ENCODE measurements around the gene TCEA3.

TCEA3 gene

GRCh38 chr1:23400324-23401114, 24.0 kb downstream of the TCEA3 start:
- no peak for TF ChIP-seq TAF1 (IDR thresholded peaks at IDR 0.05; ENCODE audit: low read depth, low read length)
- TF ChIP-seq PAX5 (IDR thresholded peaks at IDR 0.05; ENCODE audit: insufficient read depth, low read length, severe bottlenecking) = no peak
- TF ChIP-seq POLR2A (IDR thresholded peaks at IDR 0.05; ENCODE audit: low read depth, low read length) = no peak
- no peak for TF ChIP-seq POU2F2 (IDR thresholded peaks at IDR 0.05; ENCODE audit: low read depth, low read length)
- no peak for TF ChIP-seq POLR2AphosphoS5 (IDR thresholded peaks at IDR 0.05; ENCODE audit: low read depth, low read length)
- TF ChIP-seq SPI1 (IDR thresholded peaks at IDR 0.05; ENCODE audit: low read depth, low read length) = no peak
- FAIRE-seq = no peak
- no peak for DNase-seq (ENCODE audit: insufficient read length, low spot score)

GRCh38 chr1:23399229-23399628, 25.3 kb downstream of the TCEA3 start:
- TF ChIP-seq TAF1 (IDR thresholded peaks at IDR 0.05; ENCODE audit: low read depth, low read length) = no peak
- TF ChIP-seq POLR2A (IDR thresholded peaks at IDR 0.05; ENCODE audit: low read depth, low read length) = no peak
- no peak for TF ChIP-seq POU2F2 (IDR thresholded peaks at IDR 0.05; ENCODE audit: low read depth, low read length)
- TF ChIP-seq POLR2AphosphoS5 (IDR thresholded peaks at IDR 0.05; ENCODE audit: low read depth, low read length) = no peak
- TF ChIP-seq PAX5 (IDR thresholded peaks at IDR 0.05; ENCODE audit: insufficient read depth, low read length, severe bottlenecking) = no peak
- TF ChIP-seq SPI1 (IDR thresholded peaks at IDR 0.05; ENCODE audit: low read depth, low read length) = no peak
- FAIRE-seq = no peak

DNA sequence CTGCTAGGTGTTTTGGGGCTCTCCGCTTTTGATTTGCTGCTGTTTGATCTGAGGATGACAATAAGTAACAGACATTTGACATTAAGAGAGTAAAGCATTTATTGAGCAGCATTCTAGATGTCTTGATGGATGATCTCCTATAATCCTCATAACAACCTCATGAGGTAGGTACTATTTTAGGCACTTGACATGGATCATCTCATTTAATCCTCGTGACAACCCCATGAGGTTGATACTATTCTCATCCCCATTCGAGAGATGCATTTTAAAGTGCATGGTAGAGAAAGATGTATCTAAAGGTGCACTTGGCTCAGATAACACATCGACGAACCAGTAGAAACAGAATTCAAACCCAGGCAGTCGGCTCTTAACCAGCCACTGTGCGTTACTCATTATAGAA, 26.6 kb downstream of the TCEA3 start:
- DNase-seq (ENCODE audit: insufficient read length, low spot score) = no peak

More at GRCh38 chr1:23399229-23399628, 25.3 kb downstream of the TCEA3 start:
- no peak for DNase-seq (ENCODE audit: insufficient read length, low spot score)

GRCh38 chr1:23396380-23396779, 28.2 kb downstream of the TCEA3 start:
- no peak for FAIRE-seq
- no peak for DNase-seq (ENCODE audit: insufficient read length, low spot score)
- TF ChIP-seq POU2F2 (IDR thresholded peaks at IDR 0.05; ENCODE audit: low read depth, low read length) (no peak), POLR2AphosphoS5 (IDR thresholded peaks at IDR 0.05; ENCODE audit: low read depth, low read length) (no peak)

More for the DNA sequence above, 26.6 kb downstream of the TCEA3 start:
- no peak for TF ChIP-seq PAX5 (IDR thresholded peaks at IDR 0.05; ENCODE audit: insufficient read depth, low read length, severe bottlenecking)
- TF ChIP-seq TAF1 (IDR thresholded peaks at IDR 0.05; ENCODE audit: low read depth, low read length) = no peak
- TF ChIP-seq SPI1 (IDR thresholded peaks at IDR 0.05; ENCODE audit: low read depth, low read length) = no peak
- TF ChIP-seq POU2F2 (IDR thresholded peaks at IDR 0.05; ENCODE audit: low read depth, low read length) = no peak
- no peak for TF ChIP-seq POLR2A (IDR thresholded peaks at IDR 0.05; ENCODE audit: low read depth, low read length)
- TF ChIP-seq POLR2AphosphoS5 (IDR thresholded peaks at IDR 0.05; ENCODE audit: low read depth, low read length) = no peak
- FAIRE-seq = no peak

GRCh38 chr1:23395849-23396248, 28.7 kb downstream of the TCEA3 start:
- DNase-seq (ENCODE audit: insufficient read length, low spot score) (no peak), FAIRE-seq (no peak)
- TF ChIP-seq SPI1 (IDR thresholded peaks at IDR 0.05; ENCODE audit: low read depth, low read length) (no peak), POU2F2 (IDR thresholded peaks at IDR 0.05; ENCODE audit: low read depth, low read length) (no peak), POLR2A (IDR thresholded peaks at IDR 0.05; ENCODE audit: low read depth, low read length) (no peak), POLR2AphosphoS5 (IDR thresholded peaks at IDR 0.05; ENCODE audit: low read depth, low read length) (no peak), TAF1 (IDR thresholded peaks at IDR 0.05; ENCODE audit: low read depth, low read length) (no peak), PAX5 (IDR thresholded peaks at IDR 0.05; ENCODE audit: insufficient read depth, low read length, severe bottlenecking) (no peak)

DNA sequence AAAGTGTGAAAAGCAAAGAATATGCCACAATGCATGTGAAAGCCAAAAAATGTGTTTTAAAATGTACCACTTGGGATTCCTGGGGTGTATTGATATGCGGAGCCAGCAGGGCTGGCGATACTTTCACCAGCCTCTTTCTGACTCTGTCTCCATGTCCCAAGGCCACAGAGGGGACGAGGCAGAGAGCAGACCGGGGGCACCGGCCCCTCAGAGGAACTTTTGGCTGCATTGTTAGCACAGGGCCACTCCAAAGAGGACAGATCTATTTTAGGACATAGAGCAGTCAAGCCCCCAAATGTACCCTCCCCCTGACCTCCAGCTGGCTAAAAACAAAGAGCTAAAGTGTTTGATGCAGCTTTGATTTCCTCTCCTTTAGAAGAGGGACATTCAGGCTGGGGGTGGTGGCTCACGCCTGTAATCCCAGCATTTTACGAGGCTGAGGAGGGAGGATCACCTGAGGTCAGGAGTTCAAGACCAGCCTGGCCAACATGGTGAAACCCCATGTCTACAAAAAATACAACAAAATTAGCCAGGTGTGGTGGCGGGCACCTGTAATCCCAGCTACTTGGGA, 29.3 kb downstream of the TCEA3 start:
- FAIRE-seq (no peak), DNase-seq (ENCODE audit: insufficient read length, low spot score) (no peak)
- TF ChIP-seq POLR2AphosphoS5 (IDR thresholded peaks at IDR 0.05; ENCODE audit: low read depth, low read length) = no peak
- no peak for TF ChIP-seq SPI1 (IDR thresholded peaks at IDR 0.05; ENCODE audit: low read depth, low read length)
- no peak for TF ChIP-seq TAF1 (IDR thresholded peaks at IDR 0.05; ENCODE audit: low read depth, low read length)
- no peak for TF ChIP-seq POLR2A (IDR thresholded peaks at IDR 0.05; ENCODE audit: low read depth, low read length)

- TF ChIP-seq SPI1 (IDR thresholded peaks at IDR 0.05; ENCODE audit: low read depth, low read length) = no peak
- TF ChIP-seq POLR2AphosphoS5 (IDR thresholded peaks at IDR 0.05; ENCODE audit: low read depth, low read length) = no peak
- no peak for TF ChIP-seq POLR2A (IDR thresholded peaks at IDR 0.05; ENCODE audit: low read depth, low read length)
- no peak for TF ChIP-seq PAX5 (IDR thresholded peaks at IDR 0.05; ENCODE audit: insufficient read depth, low read length, severe bottlenecking)
- no peak for TF ChIP-seq TAF1 (IDR thresholded peaks at IDR 0.05; ENCODE audit: low read depth, low read length)
- no peak for TF ChIP-seq POU2F2 (IDR thresholded peaks at IDR 0.05; ENCODE audit: low read depth, low read length)
- no peak for FAIRE-seq
- DNase-seq (ENCODE audit: insufficient read length, low spot score) = no peak
Measured at GRCh38 chr1:23394684-23395083, 29.9 kb downstream of the TCEA3 start.

DNA sequence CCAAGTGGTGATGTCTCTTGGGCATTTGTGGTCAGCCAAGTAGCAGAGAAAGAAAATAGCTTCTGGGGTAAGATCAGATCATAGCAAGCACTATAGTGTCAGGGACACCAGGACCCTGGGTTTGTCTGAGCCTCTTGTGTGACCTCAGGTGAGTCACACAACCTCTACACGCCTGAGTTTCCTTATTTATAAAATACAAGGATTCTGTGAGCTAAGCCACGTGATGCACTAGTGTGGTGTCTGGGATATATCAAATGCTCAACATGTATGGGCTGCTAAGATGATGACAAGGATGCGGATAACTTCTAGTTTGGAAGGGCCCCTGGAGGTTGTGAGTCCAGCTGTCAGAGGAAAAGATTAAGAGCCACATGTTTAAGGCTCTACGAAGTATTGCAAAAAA, 30.4 kb downstream of the TCEA3 start:
- FAIRE-seq (no peak), DNase-seq (ENCODE audit: insufficient read length, low spot score) (no peak)
- TF ChIP-seq SPI1 (IDR thresholded peaks at IDR 0.05; ENCODE audit: low read depth, low read length) (no peak), POLR2AphosphoS5 (IDR thresholded peaks at IDR 0.05; ENCODE audit: low read depth, low read length) (no peak), PAX5 (IDR thresholded peaks at IDR 0.05; ENCODE audit: insufficient read depth, low read length, severe bottlenecking) (no peak), POLR2A (IDR thresholded peaks at IDR 0.05; ENCODE audit: low read depth, low read length) (no peak), TAF1 (IDR thresholded peaks at IDR 0.05; ENCODE audit: low read depth, low read length) (no peak), POU2F2 (IDR thresholded peaks at IDR 0.05; ENCODE audit: low read depth, low read length) (no peak)

DNA sequence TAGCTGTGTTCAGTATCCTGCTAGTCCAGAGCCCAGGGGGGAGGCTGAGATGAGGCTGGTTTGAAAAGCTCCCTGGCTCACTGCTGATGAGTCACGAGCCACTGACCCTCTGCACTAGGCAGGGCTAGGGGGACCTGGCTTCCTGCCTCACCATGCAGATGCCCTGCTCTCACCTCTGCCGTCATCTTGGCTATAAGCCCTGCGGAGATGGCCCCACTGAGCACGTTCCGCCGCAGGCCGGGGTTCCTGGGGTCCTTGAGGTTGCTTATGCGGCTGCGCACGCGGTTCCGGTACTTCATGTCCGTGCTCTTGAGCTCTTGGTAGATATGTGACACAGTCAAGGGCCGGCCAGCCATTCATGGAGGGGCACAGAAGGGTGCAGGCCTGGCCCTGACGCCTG, 30.8 kb downstream of the TCEA3 start:
- TF ChIP-seq POLR2AphosphoS5 (IDR thresholded peaks at IDR 0.05; ENCODE audit: low read depth, low read length) (no peak), SPI1 (IDR thresholded peaks at IDR 0.05; ENCODE audit: low read depth, low read length) (no peak), POU2F2 (IDR thresholded peaks at IDR 0.05; ENCODE audit: low read depth, low read length) (no peak), PAX5 (IDR thresholded peaks at IDR 0.05; ENCODE audit: insufficient read depth, low read length, severe bottlenecking) (no peak), POLR2A (IDR thresholded peaks at IDR 0.05; ENCODE audit: low read depth, low read length) (no peak), TAF1 (IDR thresholded peaks at IDR 0.05; ENCODE audit: low read depth, low read length) (no peak)
- DNase-seq (ENCODE audit: insufficient read length, low spot score) = no peak
- FAIRE-seq = no peak

All from GM12891 (cell line).